KBM-7 (cell line): ENCODE data around the gene DBF4.
"Not testable (repeated sequence)": the region's sequence is repeated elsewhere in the genome, so short reads cannot be mapped to it uniquely, and the experiment has no call there.

Experiments
- DNase-seq: peaks from one replicate; pipeline ENCODE4 v3.0.0-alpha.2; 2015
- in situ Hi-C: fragments of 300-500 bp; cut with MboI; formaldehyde crosslinking; loops from 2 replicates; pipeline ENCODE4 v1.14.3; 2020; ENCODE audit warnings: low sequenced_read_pairs, low pct_unique_long_range_greater_than_20kb, mixed read lengths

Gene DBF4

GRCh38 chr7:87934699-87935383, 58.5 kb downstream of the DBF4 start:
- in situ Hi-C loops, result no loop called here
- DNase-seq, result peak; percentile 55

DNA sequence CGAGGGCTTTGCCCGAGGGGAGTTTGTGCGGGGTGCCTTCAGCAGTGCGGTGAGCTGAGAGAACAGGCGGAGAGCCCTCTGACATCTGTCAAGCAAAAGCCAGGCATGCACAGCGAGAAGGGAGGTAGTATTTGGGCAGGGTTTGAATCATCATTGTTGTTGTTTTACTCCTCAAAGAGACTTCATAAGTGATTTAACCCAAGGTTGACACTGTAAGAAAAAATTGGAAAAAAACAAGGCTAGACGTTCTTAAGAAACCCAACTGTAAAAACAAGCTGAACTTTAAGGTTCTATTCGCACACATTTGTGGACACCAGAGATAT, 59.1 kb downstream of the DBF4 start:
- in situ Hi-C loops, result no loop called here
- no peak for DNase-seq

GRCh38 chr7:87941138-87941537, 64.8 kb downstream of the DBF4 start:
- no peak for DNase-seq
- in situ Hi-C loops, result no loop called here

DNA sequence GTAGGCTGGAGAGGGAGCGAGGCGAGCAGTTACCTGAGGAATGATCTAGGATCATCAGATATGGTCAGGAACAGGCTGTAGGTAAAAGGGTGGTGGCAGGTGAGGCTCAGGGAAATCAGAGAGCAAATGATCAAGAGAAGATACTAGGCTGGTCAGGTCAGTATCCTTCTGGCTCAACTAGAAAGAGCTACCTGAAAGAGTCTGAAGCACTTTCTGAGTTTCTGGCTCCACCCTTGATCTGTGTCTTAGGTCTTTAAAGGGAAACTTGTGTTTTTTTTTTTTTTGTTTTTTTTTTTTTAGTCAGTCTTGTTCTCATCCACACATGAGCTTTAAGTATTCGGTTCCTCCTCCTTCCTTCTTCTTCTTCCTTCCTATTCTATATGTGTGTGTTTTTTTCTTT, 68.3 kb downstream of the DBF4 start:
- in situ Hi-C loops, result no loop called here
- no peak for DNase-seq

DNA sequence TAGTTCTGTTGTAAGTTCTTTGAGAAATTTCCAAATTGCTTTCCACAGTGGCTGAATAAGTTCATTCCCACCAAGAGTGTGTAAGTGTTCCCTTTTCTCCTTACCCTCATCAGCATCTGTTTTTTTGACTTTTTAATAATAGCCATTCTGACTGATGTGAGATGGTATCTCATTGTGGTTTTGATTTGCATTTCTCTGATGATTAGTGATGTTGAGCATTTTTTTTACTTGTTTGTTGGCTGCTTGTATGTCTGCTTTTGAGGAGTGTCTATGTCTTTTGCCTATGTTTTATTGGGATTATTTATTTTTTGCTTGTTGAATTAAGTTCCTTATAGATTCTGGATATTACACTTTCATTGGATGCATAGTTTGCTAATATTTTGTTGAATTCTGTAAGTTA, 69.6 kb downstream of the DBF4 start:
- DNase-seq, in situ Hi-C loops: not testable (repeated sequence)

GRCh38 chr7:87948371-87948770, 72.1 kb downstream of the DBF4 start:
- in situ Hi-C loops, result no loop called here
- DNase-seq, result no peak
